GM23248 (cell line): Measurements from ENCODE around the gene GADD45B. TPM values are rescaled to one million over a fixed set of nuclear protein-coding genes. Genes with fewer than 3 reads are reported as not detected.

Source experiments
- DNase-seq: peaks from one replicate; pipeline ENCODE4 v3.0.0-alpha.2; 2015
- H2AFZ ChIP-seq: fragments of 200-600 bp; sonication (generic); 2 replicates; pipeline ENCODE4 v1.6.1; 2016; ENCODE audit warnings: antibody characterized with exemption
- H3F3A ChIP-seq: fragments of 200-600 bp; sonication (generic); 2 replicates; pipeline ENCODE4 v1.6.1; 2016; ENCODE audit warnings: mild to moderate bottlenecking, antibody characterized with exemption, mixed run types; ENCODE audit not compliant: insufficient read depth
- H3K27ac ChIP-seq: fragments of 200-600 bp; sonication (generic); 2 replicates; pipeline ENCODE4 v1.5.1; 2016; ENCODE audit warnings: mild to moderate bottlenecking
- H3K27me3 ChIP-seq: fragments of 200-600 bp; sonication (generic); replicated peaks from 2 replicates; pipeline ENCODE4 v1.6.1; 2016; ENCODE audit warnings: mild to moderate bottlenecking; ENCODE audit not compliant: insufficient read depth
- H3K36me3 ChIP-seq: fragments of 200-600 bp; sonication (generic); 2 replicates; pipeline ENCODE4 v1.6.1; 2016; ENCODE audit warnings: low read depth, mild to moderate bottlenecking
- H3K4me1 ChIP-seq: fragments of 200-600 bp; sonication (generic); 2 replicates; pipeline ENCODE4 v1.6.1; 2016; ENCODE audit warnings: mild to moderate bottlenecking; ENCODE audit not compliant: insufficient read depth
- H3K4me2 ChIP-seq: fragments of 200-600 bp; sonication (generic); one replicate; pipeline ENCODE4 v1.6.1; 2016; ENCODE audit warnings: mild to moderate bottlenecking; ENCODE audit not compliant: unreplicated experiment
- H3K4me3 ChIP-seq: fragments of 200-600 bp; sonication (generic); 2 replicates; pipeline ENCODE4 v1.5.1; 2016; ENCODE audit warnings: mild to moderate bottlenecking
- H3K79me2 ChIP-seq: fragments of 200-600 bp; sonication (generic); 2 replicates; pipeline ENCODE4 v1.6.1; 2016; ENCODE audit warnings: mild to moderate bottlenecking; ENCODE audit not compliant: insufficient read depth
- H3K9ac ChIP-seq: fragments of 200-600 bp; sonication (generic); 2 replicates; pipeline ENCODE4 v1.6.1; 2016; ENCODE audit warnings: mild to moderate bottlenecking
- H3K9me2 ChIP-seq: fragments of 200-600 bp; sonication (generic); 2 replicates; pipeline ENCODE4 v1.6.1; 2016; ENCODE audit warnings: mixed run types, mild to moderate bottlenecking, moderate library complexity; ENCODE audit not compliant: insufficient read depth
- H3K9me3 ChIP-seq: fragments of 200-600 bp; sonication (generic); one replicate; pipeline ENCODE4 v1.6.1; 2017; ENCODE audit warnings: low read depth
- H4K20me1 ChIP-seq: fragments of 200-600 bp; sonication (generic); 2 replicates; pipeline ENCODE4 v1.6.0; 2016; ENCODE audit not compliant: insufficient read depth
- EZH2 ChIP-seq: fragments of 200-600 bp; sonication (generic); IDR thresholded peaks from 2 replicates; pipeline ENCODE4 v1.6.1; 2018; ENCODE audit warnings: antibody characterized with exemption, mild to moderate bottlenecking; ENCODE audit not compliant: insufficient read depth, poor library complexity, severe bottlenecking
- EZH2phosphoT487 ChIP-seq: fragments of 200-600 bp; sonication (generic); IDR thresholded peaks from 2 replicates; pipeline ENCODE4 v1.6.1; 2018; ENCODE audit warnings: antibody characterized with exemption, moderate library complexity, mild to moderate bottlenecking, low read depth; ENCODE audit not compliant: insufficient read depth
- WGBS, 2 experiments: methylation state at CpG; one replicate each; pipeline ENCODE4 v1.1.6; 2015 to 2017; ENCODE audit warnings: low lambda C conversion rate in 2 of 2, low coverage in 1 of 2; ENCODE audit errors: missing lambda C conversion rate in 2 of 2; 5-methylcytosine and 5-hydroxymethylcytosine counted together
- in situ Hi-C: fragments of 300-500 bp; cut with MboI; formaldehyde crosslinking; loops from 2 replicates; pipeline ENCODE4 v1.15.0; 2020
- polyA plus RNA-seq: library from polyadenylated mRNA; unstranded; fragments of >200 nt; fragmentation: Nextera tagmentation; extraction: Ambion mirVana; gene quantifications from 2 replicates; pipeline ENCODE4 v1.2.1, GENCODE V29; 2016
- total RNA-seq: library from RNA; depleted of rRNA; stranded (reverse); fragments of >200 nt; shearing (Covaris generic); gene quantifications from 2 replicates; pipeline ENCODE4 v1.2.3, GENCODE V29; 2014

Gene GADD45B
- total and polyA plus RNA-seq, 2 experiments from 2014 or later = 89.7 to 96.1 TPM

DNA sequence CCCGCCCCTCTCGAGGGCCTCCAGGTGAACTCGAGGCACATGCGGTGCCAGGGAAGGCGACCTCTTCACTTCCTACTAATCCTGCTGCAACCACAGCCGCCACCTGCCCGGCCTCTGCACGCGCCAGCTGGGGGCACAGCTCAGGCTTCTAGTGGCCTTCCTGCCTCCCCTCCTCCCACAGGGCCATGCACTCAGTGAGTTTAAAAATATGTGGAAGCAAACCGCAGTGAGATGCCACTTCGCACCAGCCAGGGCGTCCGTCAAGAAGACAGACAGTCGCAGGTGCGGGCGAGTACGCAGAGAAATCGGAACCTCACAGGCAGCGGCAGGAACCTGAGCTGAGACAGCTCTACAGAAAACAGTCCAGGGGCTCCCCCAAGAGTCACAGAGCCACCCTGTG lies 29.5 kb upstream of the GADD45B start:
- Histone ChIP-seq H3K4me1 (no peaks in the 10 kb centered on the region), H3K9me3 (no peaks in the 10 kb centered on the region), H3K9ac (no peak overlapping the region), H2AFZ (no peak overlapping the region), H3K4me2 (no peak overlapping the region), H3K79me2 (peaks cover 91% of the 10 kb centered on the region), H4K20me1 (no peaks in the 10 kb centered on the region), H3K36me3 (no peaks in the 10 kb centered on the region), H3K9me2 (no peaks in the 10 kb centered on the region), H3F3A (no peaks in the 10 kb centered on the region), H3K4me3 (no peak overlapping the region), H3K27me3 (no peaks in the 10 kb centered on the region), H3K27ac (no peak overlapping the region)
- 88 to 98% methylated on average over 14 to 19 of the region's 19 CpGs for WGBS, 2 experiments
- in situ Hi-C loops = no loop called here
- DNase-seq = no peak
- TF ChIP-seq EZH2 (no peak), EZH2phosphoT487 (no peak)

- H3K9me3 ChIP-seq = no peaks in the 10 kb centered on the region
- TF ChIP-seq EZH2 (no peak), EZH2phosphoT487 (no peak)
- no peaks in the 10 kb centered on the region for H4K20me1 ChIP-seq
- H3K4me2 ChIP-seq = no peak overlapping the region
- in situ Hi-C loops = no loop called here
- H3K9me2 ChIP-seq = no peaks in the 10 kb centered on the region
- 88% methylated on average over 11 of the region's 11 CpGs for WGBS, 2 experiments
- DNase-seq = peak; percentile 20
- no peaks in the 10 kb centered on the region for H3K4me1 ChIP-seq
- peaks cover 93% of the 10 kb centered on the region for H3K79me2 ChIP-seq
- H3K4me3 ChIP-seq = no peak overlapping the region
- H3K9ac ChIP-seq = no peak overlapping the region
- H3K27me3 ChIP-seq = no peaks in the 10 kb centered on the region
- no peak overlapping the region for H2AFZ ChIP-seq
- no peaks in the 10 kb centered on the region for H3K36me3 ChIP-seq
- no peak overlapping the region for H3K27ac ChIP-seq
- H3F3A ChIP-seq = no peaks in the 10 kb centered on the region
These were observed 26.9 kb upstream of the GADD45B start for GRCh38 chr19:2449019-2449418.

DNA sequence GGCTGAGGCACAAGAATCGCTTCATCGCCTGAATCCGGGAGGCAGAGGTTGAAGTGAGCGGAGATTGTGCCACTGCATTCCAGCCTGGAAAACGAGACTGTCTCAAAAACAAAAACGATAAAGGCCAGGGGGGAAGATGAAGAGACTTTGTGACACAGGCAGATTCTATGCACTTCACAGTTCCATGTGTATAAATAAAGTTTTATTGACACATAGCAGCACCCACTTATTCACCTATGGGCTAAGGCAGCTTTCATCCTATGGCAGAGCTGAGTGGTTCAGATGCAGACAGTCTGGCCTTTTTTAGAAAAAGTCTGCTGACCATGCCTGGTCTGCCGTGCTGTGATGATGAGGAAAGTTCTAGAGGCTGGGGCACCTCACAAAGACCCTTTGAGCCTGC lies 24.8 kb upstream of the GADD45B start:
- no peaks in the 10 kb centered on the region for H4K20me1 ChIP-seq
- H3F3A ChIP-seq = no peaks in the 10 kb centered on the region
- in situ Hi-C loops = no loop called here
- H3K36me3 ChIP-seq = no peaks in the 10 kb centered on the region
- no peak overlapping the region for H3K9ac ChIP-seq
- H3K9me3 ChIP-seq = no peaks in the 10 kb centered on the region
- H3K4me1 ChIP-seq = no peaks in the 10 kb centered on the region
- no peak overlapping the region for H3K4me2 ChIP-seq
- no peak overlapping the region for H3K27ac ChIP-seq
- WGBS, 2 experiments = 96 to 98% methylated on average over 7 of the region's 7 CpGs
- no peak overlapping the region for H2AFZ ChIP-seq
- no peak overlapping the region for H3K4me3 ChIP-seq
- no peak for DNase-seq
- H3K79me2 ChIP-seq = peaks cover 100% of the 10 kb centered on the region
- no peaks in the 10 kb centered on the region for H3K9me2 ChIP-seq
- TF ChIP-seq EZH2 (no peak), EZH2phosphoT487 (no peak)
- H3K27me3 ChIP-seq = no peaks in the 10 kb centered on the region

DNA sequence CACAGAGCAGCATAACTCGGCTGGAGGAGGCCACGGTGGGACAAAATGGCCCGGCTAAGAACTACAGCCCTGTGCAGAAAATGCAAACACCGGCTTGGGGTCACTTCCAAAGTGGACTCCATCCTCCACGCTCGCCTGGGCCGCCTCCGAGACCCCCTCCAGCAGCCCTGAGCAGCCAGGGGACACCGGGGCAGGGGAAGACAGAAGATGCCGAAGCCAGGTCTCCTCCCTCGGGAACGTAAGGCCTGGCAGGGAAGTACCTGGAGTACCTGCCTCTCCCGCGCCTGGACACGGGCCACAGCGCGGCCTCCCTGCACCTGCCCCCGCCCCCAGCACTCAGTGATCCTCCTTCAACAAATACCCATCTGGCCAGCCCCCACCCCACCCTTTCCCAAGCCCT lies 24.2 kb upstream of the GADD45B start:
- Histone ChIP-seq H3K9ac (no peak overlapping the region), H3K9me3 (no peaks in the 10 kb centered on the region), H3K36me3 (no peaks in the 10 kb centered on the region), H3K27ac (no peak overlapping the region), H3K27me3 (no peaks in the 10 kb centered on the region), H3K4me3 (no peak overlapping the region), H3F3A (no peaks in the 10 kb centered on the region), H3K4me1 (no peaks in the 10 kb centered on the region), H4K20me1 (no peaks in the 10 kb centered on the region), H3K79me2 (peaks cover 99% of the 10 kb centered on the region), H2AFZ (no peak overlapping the region), H3K9me2 (no peaks in the 10 kb centered on the region), H3K4me2 (no peak overlapping the region)
- in situ Hi-C loops = no loop called here
- DNase-seq = no peak
- TF ChIP-seq EZH2 = no peak
- TF ChIP-seq EZH2phosphoT487 = no peak
- 97 to 98% methylated on average over 16 to 18 of the region's 18 CpGs for WGBS, 2 experiments
